Measurements from ENCODE around the gene UROC1.
A peak's percentile ranks its signal among the peaks of the same experiment; 100 is the strongest.

The UROC1 gene

DNA sequence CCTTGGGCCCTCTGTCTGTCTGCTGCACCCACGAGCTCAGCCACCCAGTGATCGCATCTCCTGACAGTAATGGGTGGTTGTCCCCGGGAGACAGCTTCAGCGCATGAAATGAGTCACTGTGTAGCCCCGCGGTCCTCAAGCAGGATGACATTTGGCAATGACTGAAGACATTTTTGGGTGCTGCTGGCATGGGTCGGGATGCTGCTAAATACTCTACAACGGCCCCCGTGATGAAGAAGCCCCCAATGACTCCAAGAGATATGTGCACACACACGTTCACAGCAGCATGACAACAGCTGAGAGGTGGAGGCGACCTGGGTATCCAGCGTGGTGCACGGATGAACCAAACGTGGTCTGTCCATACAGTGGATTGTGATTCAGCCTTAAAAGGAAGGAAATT, 24.5 kb downstream of the UROC1 start:
- no peak overlapping the region for H3K4me2 ChIP-seq (ENCODE audit: insufficient read depth, low read length, poor library complexity, severe bottlenecking)
- H3K18ac ChIP-seq (ENCODE audit: low read length): peak overlapping the region; percentile 77
- no peak overlapping the region for H3K9ac ChIP-seq (ENCODE audit: low read depth, low read length, poor library complexity)
- no peak overlapping the region for H3K27ac ChIP-seq (replicated peaks; ENCODE audit: low read length)
- WGBS, 2 donors (ENCODE audit: extremely low coverage in 2 of 2, insufficient read length in 2 of 2, insufficient replicate concordance in 1 of 2): no CpG with 5 or more reads among the region's 14 CpGs
- H2BK12ac ChIP-seq (ENCODE audit: low read length): peak overlapping the region; percentile 69
- peaks cover 4 to 10% of the 10 kb centered on the region in 2 donors for H3K4me1 ChIP-seq (ENCODE audit: control insufficient read depth in 2 of 2, insufficient read depth in 1 of 2, low read depth in 1 of 2, low read length in 2 of 2)
- no peaks in the 10 kb centered on the region for H3K79me1 ChIP-seq (ENCODE audit: low read depth, low read length)
- DNase-seq (ENCODE audit: low spot score): no peak
- no peak overlapping the region for H2AFZ ChIP-seq (ENCODE audit: low read length)
- no peak overlapping the region for H3K14ac ChIP-seq (ENCODE audit: low read length)
- no peak overlapping the region for H4K8ac ChIP-seq (ENCODE audit: low read depth, low read length)
- H3K23ac ChIP-seq (ENCODE audit: low read depth, low read length, poor library complexity): peak overlapping the region; percentile 14
- no peaks in the 10 kb centered on the region for H3K9me3 ChIP-seq (replicated peaks in 1 of 2; ENCODE audit: control insufficient read depth in 2 of 2, insufficient read depth in 1 of 2, low read depth in 1 of 2, low read length in 2 of 2)
- no peak overlapping the region for H3K4ac ChIP-seq (ENCODE audit: low read length)
- no peak overlapping the region for H4K91ac ChIP-seq (ENCODE audit: low read depth, low read length, poor library complexity)
- H3K27me3 ChIP-seq (ENCODE audit: control insufficient read depth in 3 of 3, insufficient read depth in 3 of 3, low read depth in 1 of 3, low read length in 3 of 3): peaks cover 0 to 26% (median 0%) of the 10 kb centered on the region in 3 experiments
- peak overlapping the region; percentile 6 for H2BK15ac ChIP-seq (ENCODE audit: low read length)
- no peaks in the 10 kb centered on the region for H3K36me3 ChIP-seq (replicated peaks in 1 of 2; ENCODE audit: control insufficient read depth in 2 of 2, insufficient read depth in 2 of 2, low read length in 2 of 2)
- no peak overlapping the region for H3K4me3 ChIP-seq (ENCODE audit: low read length in 2 of 2)
- no peak overlapping the region for H2BK5ac ChIP-seq (ENCODE audit: low read length)
- peak overlapping the region; percentile 53 for H2AK5ac ChIP-seq (ENCODE audit: low read depth, low read length)
- peak overlapping the region; percentile 82 for H2BK120ac ChIP-seq (ENCODE audit: low read depth, low read length)

- Histone ChIP-seq H2AFZ (ENCODE audit: low read length) (no peak overlapping the region), H3K36me3 (replicated peaks in 1 of 2; ENCODE audit: control insufficient read depth in 2 of 2, insufficient read depth in 2 of 2, low read length in 2 of 2) (no peaks in the 10 kb centered on the region), H3K4ac (ENCODE audit: low read length) (peak overlapping the region; percentile 13), H2BK5ac (ENCODE audit: low read length) (no peak overlapping the region), H2BK12ac (ENCODE audit: low read length) (peak overlapping the region; percentile 87), H2BK120ac (ENCODE audit: low read depth, low read length) (no peak overlapping the region), H4K8ac (ENCODE audit: low read depth, low read length) (no peak overlapping the region), H3K4me1 (ENCODE audit: control insufficient read depth in 2 of 2, insufficient read depth in 1 of 2, low read depth in 1 of 2, low read length in 2 of 2) (peaks cover 4 to 10% of the 10 kb centered on the region in 2 donors), H3K4me3 (ENCODE audit: low read length in 2 of 2) (peak overlapping the region in 1 of 2 donors; percentile 33), H3K18ac (ENCODE audit: low read length) (peak overlapping the region; percentile 1), H3K27me3 (ENCODE audit: control insufficient read depth in 3 of 3, insufficient read depth in 3 of 3, low read depth in 1 of 3, low read length in 3 of 3) (peaks cover 0 to 26% (median 0%) of the 10 kb centered on the region in 3 experiments), H3K23ac (ENCODE audit: low read depth, low read length, poor library complexity) (no peak overlapping the region), H3K27ac (replicated peaks; ENCODE audit: low read length) (no peak overlapping the region), H2BK15ac (ENCODE audit: low read length) (peak overlapping the region; percentile 89), H3K14ac (ENCODE audit: low read length) (no peak overlapping the region), H3K9me3 (replicated peaks in 1 of 2; ENCODE audit: control insufficient read depth in 2 of 2, insufficient read depth in 1 of 2, low read depth in 1 of 2, low read length in 2 of 2) (no peaks in the 10 kb centered on the region), H4K91ac (ENCODE audit: low read depth, low read length, poor library complexity) (no peak overlapping the region), H3K9ac (ENCODE audit: low read depth, low read length, poor library complexity) (peak overlapping the region; percentile 9), H3K4me2 (ENCODE audit: insufficient read depth, low read length, poor library complexity, severe bottlenecking) (no peak overlapping the region), H2AK5ac (ENCODE audit: low read depth, low read length) (peak overlapping the region; percentile 77), H3K79me1 (ENCODE audit: low read depth, low read length) (no peaks in the 10 kb centered on the region)
- no peak for DNase-seq (ENCODE audit: low spot score)
- no CpG with 5 or more reads among the region's 21 CpGs for WGBS, 2 donors (ENCODE audit: extremely low coverage in 2 of 2, insufficient read length in 2 of 2, insufficient replicate concordance in 1 of 2)
Observed at GRCh38 chr3:126491221-126492013, 26.2 kb downstream of the UROC1 start.

GRCh38 chr3:126490619-126491018, 27.0 kb downstream of the UROC1 start:
- Histone ChIP-seq H3K9me3 (replicated peaks in 1 of 2; ENCODE audit: control insufficient read depth in 2 of 2, insufficient read depth in 1 of 2, low read depth in 1 of 2, low read length in 2 of 2) (no peaks in the 10 kb centered on the region), H3K4me3 (ENCODE audit: low read length in 2 of 2) (no peak overlapping the region), H4K8ac (ENCODE audit: low read depth, low read length) (no peak overlapping the region), H2BK5ac (ENCODE audit: low read length) (no peak overlapping the region), H4K91ac (ENCODE audit: low read depth, low read length, poor library complexity) (no peak overlapping the region), H3K36me3 (replicated peaks in 1 of 2; ENCODE audit: control insufficient read depth in 2 of 2, insufficient read depth in 2 of 2, low read length in 2 of 2) (no peaks in the 10 kb centered on the region), H2BK12ac (ENCODE audit: low read length) (no peak overlapping the region), H3K23ac (ENCODE audit: low read depth, low read length, poor library complexity) (no peak overlapping the region), H3K79me1 (ENCODE audit: low read depth, low read length) (no peaks in the 10 kb centered on the region), H2BK15ac (ENCODE audit: low read length) (no peak overlapping the region), H3K4me1 (ENCODE audit: control insufficient read depth in 2 of 2, insufficient read depth in 1 of 2, low read depth in 1 of 2, low read length in 2 of 2) (peaks cover 4 to 13% of the 10 kb centered on the region in 2 donors), H3K9ac (ENCODE audit: low read depth, low read length, poor library complexity) (no peak overlapping the region), H3K14ac (ENCODE audit: low read length) (no peak overlapping the region), H2BK120ac (ENCODE audit: low read depth, low read length) (no peak overlapping the region), H3K27me3 (ENCODE audit: control insufficient read depth in 3 of 3, insufficient read depth in 3 of 3, low read depth in 1 of 3, low read length in 3 of 3) (peaks cover 0 to 26% (median 0%) of the 10 kb centered on the region in 3 experiments), H3K18ac (ENCODE audit: low read length) (no peak overlapping the region), H3K4me2 (ENCODE audit: insufficient read depth, low read length, poor library complexity, severe bottlenecking) (no peak overlapping the region), H3K27ac (replicated peaks; ENCODE audit: low read length) (no peak overlapping the region), H2AFZ (ENCODE audit: low read length) (no peak overlapping the region), H3K4ac (ENCODE audit: low read length) (no peak overlapping the region), H2AK5ac (ENCODE audit: low read depth, low read length) (no peak overlapping the region)
- no CpG with 5 or more reads among the region's 6 CpGs for WGBS, 2 donors (ENCODE audit: extremely low coverage in 2 of 2, insufficient read length in 2 of 2, insufficient replicate concordance in 1 of 2)
- no peak for DNase-seq (ENCODE audit: low spot score)

DNA sequence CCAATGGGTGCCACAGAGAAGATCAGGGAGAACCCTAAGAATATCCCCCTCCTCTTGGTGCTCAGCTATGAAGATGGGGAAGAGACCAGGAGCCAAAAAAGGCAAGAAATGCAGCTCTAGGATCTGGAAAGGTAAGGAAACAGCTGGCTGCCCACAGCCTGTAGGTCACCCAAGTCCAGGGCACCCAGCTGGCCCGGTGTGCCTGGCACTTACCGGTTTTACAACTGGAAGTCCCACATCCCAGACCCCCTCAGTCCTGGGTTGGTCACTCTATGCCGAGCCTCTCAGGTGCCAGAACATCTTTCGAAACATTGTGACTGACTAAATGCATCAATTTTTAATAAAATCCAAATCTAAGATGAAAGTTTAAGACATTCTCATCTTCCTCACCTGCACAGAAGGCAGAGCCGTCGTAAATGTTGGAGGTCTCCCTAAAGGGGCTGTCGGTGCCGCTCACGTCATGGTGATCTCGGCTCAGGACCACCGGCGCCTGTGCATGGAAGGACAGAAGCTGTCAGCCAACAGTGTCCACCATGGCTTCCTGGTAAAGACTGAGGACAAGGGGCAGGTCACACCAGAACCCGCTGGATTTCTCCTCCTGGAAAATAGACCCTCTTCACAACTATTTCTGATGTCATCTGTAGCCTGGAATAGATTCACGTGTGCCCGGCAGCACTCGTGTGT, 28.5 kb downstream of the UROC1 start:
- Histone ChIP-seq H4K91ac (ENCODE audit: low read depth, low read length, poor library complexity) (no peak overlapping the region), H3K4me1 (ENCODE audit: control insufficient read depth in 2 of 2, insufficient read depth in 1 of 2, low read depth in 1 of 2, low read length in 2 of 2) (peaks cover 1 to 18% of the 10 kb centered on the region in 2 donors), H3K79me1 (ENCODE audit: low read depth, low read length) (no peaks in the 10 kb centered on the region), H3K9me3 (replicated peaks in 1 of 2; ENCODE audit: control insufficient read depth in 2 of 2, insufficient read depth in 1 of 2, low read depth in 1 of 2, low read length in 2 of 2) (no peaks in the 10 kb centered on the region), H2BK15ac (ENCODE audit: low read length) (no peak overlapping the region), H3K14ac (ENCODE audit: low read length) (no peak overlapping the region), H3K27me3 (ENCODE audit: control insufficient read depth in 3 of 3, insufficient read depth in 3 of 3, low read depth in 1 of 3, low read length in 3 of 3) (peaks cover 0 to 26% (median 0%) of the 10 kb centered on the region in 3 experiments), H3K27ac (replicated peaks; ENCODE audit: low read length) (no peak overlapping the region), H3K4me2 (ENCODE audit: insufficient read depth, low read length, poor library complexity, severe bottlenecking) (no peak overlapping the region), H2BK12ac (ENCODE audit: low read length) (no peak overlapping the region), H3K23ac (ENCODE audit: low read depth, low read length, poor library complexity) (no peak overlapping the region), H3K18ac (ENCODE audit: low read length) (no peak overlapping the region), H4K8ac (ENCODE audit: low read depth, low read length) (no peak overlapping the region), H3K4me3 (ENCODE audit: low read length in 2 of 2) (no peak overlapping the region), H3K36me3 (replicated peaks in 1 of 2; ENCODE audit: control insufficient read depth in 2 of 2, insufficient read depth in 2 of 2, low read length in 2 of 2) (no peaks in the 10 kb centered on the region), H3K4ac (ENCODE audit: low read length) (no peak overlapping the region), H2AK5ac (ENCODE audit: low read depth, low read length) (no peak overlapping the region), H2BK5ac (ENCODE audit: low read length) (no peak overlapping the region), H2AFZ (ENCODE audit: low read length) (no peak overlapping the region), H2BK120ac (ENCODE audit: low read depth, low read length) (no peak overlapping the region), H3K9ac (ENCODE audit: low read depth, low read length, poor library complexity) (no peak overlapping the region)
- WGBS, 2 donors (ENCODE audit: extremely low coverage in 2 of 2, insufficient read length in 2 of 2, insufficient replicate concordance in 1 of 2): no CpG with 5 or more reads among the region's 16 CpGs
- DNase-seq (ENCODE audit: low spot score): no peak
